Tibial artery (tissue), 4 donors: ENCODE results near the gene SCGB1C1.
"Not testable (repeated sequence)": the region's sequence is repeated elsewhere in the genome, so short reads cannot be mapped to it uniquely, and the experiment has no call there.

ENCODE experiments used
- DNase-seq, 2 donors: peaks; one replicate each; pipeline ENCODE4 v3.0.0-alpha.2; 2019
- H3K27ac ChIP-seq, 2 donors: fragments of 200-600 bp; sonication (generic) in 1 of 2; 1 replicate in 1 of 2; 2 replicates in 1 of 2; pipeline ENCODE4 v1.5.1; 2018 to 2019; ENCODE audit warnings: mild to moderate bottlenecking in 1 of 2
- H3K27me3 ChIP-seq, 2 donors: fragments of 200-600 bp; sonication (generic) in 1 of 2; one replicate each; pipeline versions ENCODE4 v1.5.1 to v1.6.0; 2016 to 2019
- H3K36me3 ChIP-seq, 3 donors: fragments of 200-600 bp; sonication (generic) in 2 of 3; one replicate each; pipeline ENCODE4 v1.5.1; 2016 to 2019; ENCODE audit warnings: mild to moderate bottlenecking in 2 of 3
- H3K4me1 ChIP-seq, 4 donors: fragments of 200-600 bp; sonication (generic) in 2 of 4; 1 replicate in 3 of 4; 2 replicates in 1 of 4; pipeline ENCODE4 v1.5.1; 2016 to 2019
- H3K4me3 ChIP-seq, 2 donors: fragments of 200-600 bp; sonication (generic) in 1 of 2; 1 replicate in 1 of 2; 2 replicates in 1 of 2; pipeline ENCODE4 v1.5.1; 2018 to 2019; ENCODE audit warnings: mild to moderate bottlenecking in 2 of 2
- H3K9me3 ChIP-seq, 3 donors: fragments of 200-600 bp; sonication (generic) in 1 of 3; one replicate each; pipeline ENCODE4 v1.5.1; 2016 to 2019
- CTCF ChIP-seq, 2 experiments: fragments of 200-600 bp in 1 of 2; fragments of 450-650 bp in 1 of 2; IDR thresholded peaks; one replicate each; pipeline ENCODE4 v1.5.1; 2017 to 2019; ENCODE audit warnings: antibody characterized with exemption in 2 of 2, mild to moderate bottlenecking in 1 of 2, moderate library complexity in 1 of 2
- intact Hi-C: fragments of 100-400 bp; cut with DNase I; formaldehyde crosslinking; loops from one replicate; pipeline ENCODE4 v1.15.0; 2023; ENCODE audit warnings: low total_unique reads

SCGB1C1 gene

GRCh38 chr11:236774-237767 is 44.2 kb downstream of the SCGB1C1 start, which contains the start of gene PSMD13:
Gene PSMD13, plus strand, starts transcription at chr11:236976. Its CDS starts 74 bp downstream, at chr11:237050.
- peak within 1 kb of the TSS; percentile 95 to 98 for H3K27ac ChIP-seq
- H3K27me3 ChIP-seq = no peaks in the 10 kb centered on the region
- TF ChIP-seq CTCF (IDR thresholded peaks at IDR 0.05) = peak in 1 of 2 experiments; percentile 32
- intact Hi-C loops = loop anchor here (2.0 kb wide), 1 partner anchor 26 kb away; no protein-coding TSS in a partner anchor
- no peaks in the 10 kb centered on the region for H3K9me3 ChIP-seq
- peak within 1 kb of the TSS; percentile 98 to 99 for H3K4me3 ChIP-seq
- DNase-seq = peak; percentile 82 to 90
- H3K36me3 ChIP-seq = peaks cover 5 to 34% (median 10%) of the 10 kb centered on the region in 3 donors
- H3K4me1 ChIP-seq = peaks cover 0 to 26% (median 23%) of the 10 kb centered on the region in 4 donors

GRCh38 chr11:238346-238745 is 45.5 kb downstream of the SCGB1C1 start:
- H3K9me3 ChIP-seq, intact Hi-C loops, H3K27ac ChIP-seq, DNase-seq, H3K4me3 ChIP-seq, H3K27me3 ChIP-seq: not testable (repeated sequence)
- Histone ChIP-seq H3K4me1 (peaks cover 0 to 26% (median 23%) of the 10 kb centered on the region in 4 donors), H3K36me3 (peaks cover 13 to 40% (median 20%) of the 10 kb centered on the region in 3 donors)

DNA sequence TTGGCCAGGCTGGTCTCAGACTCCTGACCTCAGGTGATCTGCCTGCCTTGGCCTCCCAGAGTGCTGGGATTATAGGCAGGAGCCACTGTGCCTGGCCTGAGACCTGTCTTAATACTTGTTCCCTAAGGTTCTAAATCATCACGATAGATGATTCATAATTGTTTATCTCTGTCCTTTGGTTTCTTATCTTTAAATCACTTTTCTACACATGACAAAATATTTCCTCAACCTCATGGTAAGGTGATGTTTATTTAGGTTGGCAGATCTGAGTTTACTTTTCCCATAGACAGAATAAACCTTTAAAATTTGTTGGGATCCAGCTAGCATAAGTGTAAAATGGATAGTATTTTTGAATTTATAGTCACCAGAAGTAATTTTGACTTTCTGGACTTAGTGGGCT is 47.4 kb downstream of the SCGB1C1 start:
- peaks cover 0 to 19% (median 16%) of the 10 kb centered on the region in 4 donors for H3K4me1 ChIP-seq
- no peaks in the 10 kb centered on the region for H3K9me3 ChIP-seq
- H3K27ac ChIP-seq = no peak overlapping the region
- no peak overlapping the region for H3K4me3 ChIP-seq
- DNase-seq = no peak
- TF ChIP-seq CTCF (IDR thresholded peaks at IDR 0.05) = no peak
- peaks cover 33 to 57% (median 40%) of the 10 kb centered on the region in 3 donors for H3K36me3 ChIP-seq
- intact Hi-C loops = no loop called here
- no peaks in the 10 kb centered on the region for H3K27me3 ChIP-seq

DNA sequence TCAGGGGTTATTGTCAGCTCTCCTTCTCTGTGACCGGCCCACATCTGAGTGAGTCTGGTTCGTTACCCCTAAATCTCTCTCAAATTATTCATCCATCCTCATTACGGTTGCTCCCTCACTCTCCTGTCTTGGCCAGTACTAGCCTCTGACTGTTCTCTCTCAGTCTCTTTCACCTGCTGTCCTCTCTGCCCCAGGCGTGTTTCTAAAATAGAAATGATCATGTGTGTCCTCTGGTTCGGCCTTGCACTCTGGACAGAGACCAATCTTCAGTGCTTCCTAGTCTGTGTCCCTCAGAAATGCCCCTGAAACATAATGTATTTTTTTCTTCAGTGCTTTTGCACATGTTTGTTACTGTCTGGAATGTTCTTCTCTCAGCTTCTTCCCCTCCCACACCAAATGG is 48.8 kb downstream of the SCGB1C1 start:
- H3K4me1 ChIP-seq = peaks cover 0 to 15% (median 12%) of the 10 kb centered on the region in 4 donors

More for the DNA sequence above, 48.8 kb downstream of the SCGB1C1 start:
- Histone ChIP-seq H3K9me3 (no peaks in the 10 kb centered on the region), H3K27ac (no peak overlapping the region), H3K4me3 (no peak overlapping the region), H3K27me3 (no peaks in the 10 kb centered on the region), H3K36me3 (peaks cover 46 to 70% (median 52%) of the 10 kb centered on the region in 3 donors)
- intact Hi-C loops = no loop called here
- no peak for TF ChIP-seq CTCF (IDR thresholded peaks at IDR 0.05)
- no peak for DNase-seq
